ENCODE measurements around the gene ARFRP1. TPM values are rescaled to one million over a fixed set of nuclear protein-coding genes. Genes with fewer than 3 reads are reported as not detected.

Gene ARFRP1
- total RNA-seq, 2 experiments from 2014 or later, result 53.3 to 82.1 TPM

GRCh38 chr20:63701329-63702035, 6.3 kb downstream of the ARFRP1 start:
- Histone ChIP-seq H4K20me1 (ENCODE audit: insufficient read depth, low read length) (peaks cover 7% of the 10 kb centered on the region; the same call in 1 of the 2 replicates), H3K4me1 (ENCODE audit: insufficient read depth, low read length, poor library complexity, severe bottlenecking) (peaks cover 16% of the 10 kb centered on the region), H3K27ac (ENCODE audit: low read depth, low read length, poor library complexity, severe bottlenecking) (no peak overlapping the region), H3K9me3 (ENCODE audit: low read length) (no peaks in the 10 kb centered on the region), H3K36me3 (ENCODE audit: insufficient read depth, low read length) (peaks cover 44% of the 10 kb centered on the region), H3K79me2 (ENCODE audit: insufficient read depth, low read depth, low read length) (peaks cover 12% of the 10 kb centered on the region), H3K9me2 (ENCODE audit: insufficient read depth, low read length) (no peaks in the 10 kb centered on the region), H3K4me2 (ENCODE audit: low read length) (no peak overlapping the region), H2AFZ (ENCODE audit: low read length) (no peak overlapping the region), H3K4me3 (ENCODE audit: low read depth, low read length, poor library complexity, severe bottlenecking) (no peak overlapping the region)
- CTCF ChIA-PET (ENCODE audit: unreplicated experiment), result no interaction called here
- TF ChIP-seq CTCF (conservative IDR thresholded peaks at IDR 0.05; ENCODE audit: low read length) (no peak), EZH2phosphoT487 (IDR thresholded peaks at IDR 0.05; ENCODE audit: borderline replicate concordance, low read depth, low read length) (no peak)
- no peak for DNase-seq (ENCODE audit: low spot score)
- intact Hi-C loops (cut with micrococcal nuclease; ENCODE audit: unreplicated experiment), result no loop called here
- POLR2A ChIA-PET, result no interaction called here
- no TSS peak for BruUV-seq (replicated peaks)

- peaks cover 7% of the 10 kb centered on the region for H3K79me2 ChIP-seq (ENCODE audit: insufficient read depth, low read depth, low read length)
- peaks cover 43% of the 10 kb centered on the region for H3K36me3 ChIP-seq (ENCODE audit: insufficient read depth, low read length)
- H3K27ac ChIP-seq (ENCODE audit: low read depth, low read length, poor library complexity, severe bottlenecking), result no peak overlapping the region
- POLR2A ChIA-PET, result no interaction called here
- no peak overlapping the region for H2AFZ ChIP-seq (ENCODE audit: low read length)
- CTCF ChIA-PET (ENCODE audit: unreplicated experiment), result no interaction called here
- intact Hi-C loops (cut with micrococcal nuclease; ENCODE audit: unreplicated experiment), result no loop called here
- no TSS peak for BruUV-seq (replicated peaks)
- peaks cover 11% of the 10 kb centered on the region for H3K4me1 ChIP-seq (ENCODE audit: insufficient read depth, low read length, poor library complexity, severe bottlenecking)
- H3K9me3 ChIP-seq (ENCODE audit: low read length), result no peaks in the 10 kb centered on the region
- H4K20me1 ChIP-seq (ENCODE audit: insufficient read depth, low read length), result peaks cover 2% of the 10 kb centered on the region; the same call in 1 of the 2 replicates
- H3K4me3 ChIP-seq (ENCODE audit: low read depth, low read length, poor library complexity, severe bottlenecking), result no peak overlapping the region
- no peaks in the 10 kb centered on the region for H3K9me2 ChIP-seq (ENCODE audit: insufficient read depth, low read length)
- DNase-seq (ENCODE audit: low spot score), result no peak
- TF ChIP-seq EZH2phosphoT487 (IDR thresholded peaks at IDR 0.05; ENCODE audit: borderline replicate concordance, low read depth, low read length), result no peak
- TF ChIP-seq CTCF (conservative IDR thresholded peaks at IDR 0.05; ENCODE audit: low read length), result no peak
- no peak overlapping the region for H3K4me2 ChIP-seq (ENCODE audit: low read length)
These were observed 6.8 kb downstream of the ARFRP1 start for GRCh38 chr20:63701051-63701328.

GRCh38 chr20:63700199-63701050, 7.4 kb downstream of the ARFRP1 start:
- H3K79me2 ChIP-seq (ENCODE audit: insufficient read depth, low read depth, low read length), result peaks cover 2% of the 10 kb centered on the region; the same call in 1 of the 2 replicates
- H3K4me2 ChIP-seq (ENCODE audit: low read length), result no peak overlapping the region
- POLR2A ChIA-PET, result no interaction called here
- peaks cover 42% of the 10 kb centered on the region for H3K36me3 ChIP-seq (ENCODE audit: insufficient read depth, low read length)
- no peaks in the 10 kb centered on the region for H3K9me2 ChIP-seq (ENCODE audit: insufficient read depth, low read length)
- no peak overlapping the region for H2AFZ ChIP-seq (ENCODE audit: low read length)
- no TSS peak for BruUV-seq (replicated peaks)
- no peak overlapping the region for H3K27ac ChIP-seq (ENCODE audit: low read depth, low read length, poor library complexity, severe bottlenecking)
- peaks cover 9% of the 10 kb centered on the region for H3K4me1 ChIP-seq (ENCODE audit: insufficient read depth, low read length, poor library complexity, severe bottlenecking)
- no peak for DNase-seq (ENCODE audit: low spot score)
- no peaks in the 10 kb centered on the region for H4K20me1 ChIP-seq (ENCODE audit: insufficient read depth, low read length)
- no peak overlapping the region for H3K4me3 ChIP-seq (ENCODE audit: low read depth, low read length, poor library complexity, severe bottlenecking)
- CTCF ChIA-PET (ENCODE audit: unreplicated experiment), result no interaction called here
- TF ChIP-seq CTCF (conservative IDR thresholded peaks at IDR 0.05; ENCODE audit: low read length), result no peak
- no peak for TF ChIP-seq EZH2phosphoT487 (IDR thresholded peaks at IDR 0.05; ENCODE audit: borderline replicate concordance, low read depth, low read length)
- no peaks in the 10 kb centered on the region for H3K9me3 ChIP-seq (ENCODE audit: low read length)
- intact Hi-C loops (cut with micrococcal nuclease; ENCODE audit: unreplicated experiment), result no loop called here
